ENCODE results near the gene PRKD1.

GRCh38 chr14:29906256-29906870 is 21.3 kb downstream of the PRKD1 start:
- TF ChIP-seq CTCF (IDR thresholded peaks at IDR 0.05 in 8 of 11, conservative IDR thresholded peaks at IDR 0.05 in 3 of 11) (no peak), POLR2AphosphoS5 (IDR thresholded peaks at IDR 0.05) (no peak), POLR2A (IDR thresholded peaks at IDR 0.05) (no peak)

Data from spleen (tissue), 7 donors.